CD14-positive monocyte (primary cell): ENCODE measurements around the gene DIPK1C. TPM values are rescaled to one million over a fixed set of nuclear protein-coding genes. Genes with fewer than 3 reads are reported as not detected.
A peak's percentile ranks its signal among the peaks of the same experiment; 100 is the strongest.

ENCODE experiments used
- DNase-seq, 3 donors: peaks; one replicate each; pipeline ENCODE4 v3.0.0-alpha.2; 2011 to 2022
- H2AFZ ChIP-seq: 2 replicates; pipeline ENCODE4 v1.6.0; 2012; ENCODE audit warnings: mild to moderate bottlenecking, low read depth, low read length, inconsistent platforms; ENCODE audit not compliant: insufficient read depth, poor library complexity, severe bottlenecking
- H3K27ac ChIP-seq, 2 donors: 1 replicate in 1 of 2; 2 replicates in 1 of 2; pipeline ENCODE4 v1.5.1; 2012 to 2013; ENCODE audit warnings: low read length in 2 of 2, control low read depth in 1 of 2, inconsistent platforms in 1 of 2, low read depth in 1 of 2, mild to moderate bottlenecking in 1 of 2
- H3K27me3 ChIP-seq, 2 donors: one replicate each; pipeline versions ENCODE4 v1.6.0 to v1.6.1; 2011 to 2013; ENCODE audit warnings: low read length in 2 of 2; ENCODE audit not compliant: control insufficient read depth in 2 of 2, insufficient read depth in 2 of 2
- H3K36me3 ChIP-seq, 2 donors: replicated peaks in 1 of 2; 1 replicate in 1 of 2; 2 replicates in 1 of 2; pipeline versions ENCODE4 v1.5.1 to v1.6.1; 2012 to 2013; ENCODE audit warnings: low read length in 2 of 2, control low read depth in 1 of 2, inconsistent platforms in 1 of 2, mild to moderate bottlenecking in 1 of 2; ENCODE audit not compliant: insufficient read depth in 2 of 2, control insufficient read depth in 1 of 2
- H3K4me1 ChIP-seq, 2 donors: 1 replicate in 1 of 2; 2 replicates in 1 of 2; pipeline versions ENCODE4 v1.5.1 to v1.6.1; 2012 to 2013; ENCODE audit warnings: low read length in 2 of 2, control low read depth in 1 of 2, inconsistent platforms in 1 of 2, mild to moderate bottlenecking in 1 of 2, moderate library complexity in 1 of 2; ENCODE audit not compliant: insufficient read depth in 2 of 2, control insufficient read depth in 1 of 2
- H3K4me2 ChIP-seq: replicated peaks from 2 replicates; pipeline ENCODE3; 2012; ENCODE audit warnings: low read length, moderate library complexity, mild to moderate bottlenecking; ENCODE audit not compliant: poor library complexity, severe bottlenecking; ENCODE audit errors: extremely low read depth
- H3K4me3 ChIP-seq, 3 experiments: fragments of 200-600 bp in 1 of 3; sonication (generic) in 1 of 3; replicated peaks in 1 of 3; 1 replicate in 2 of 3; 2 replicates in 1 of 3; pipeline ENCODE4 v1.5.1; 2011 to 2013; ENCODE audit warnings: low read length in 3 of 3, mild to moderate bottlenecking in 3 of 3, control low read depth in 2 of 3, low read depth in 2 of 3, inconsistent platforms in 1 of 3, moderate library complexity in 1 of 3
- H3K79me2 ChIP-seq: 2 replicates; pipeline ENCODE4 v1.6.0; 2012; ENCODE audit warnings: mild to moderate bottlenecking, control low read depth, inconsistent platforms, low read length, moderate library complexity; ENCODE audit not compliant: insufficient read depth
- H3K9ac ChIP-seq: 2 replicates; pipeline ENCODE4 v1.6.0; 2017; ENCODE audit warnings: low read length, mild to moderate bottlenecking; ENCODE audit not compliant: insufficient read depth, poor library complexity, severe bottlenecking
- H3K9me3 ChIP-seq, 2 donors: replicated peaks in 1 of 2; 1 replicate in 1 of 2; 2 replicates in 1 of 2; pipeline versions ENCODE4 v1.5.1 to v1.6.1; 2012 to 2013; ENCODE audit warnings: low read length in 2 of 2, control low read depth in 1 of 2; ENCODE audit not compliant: control insufficient read depth in 1 of 2, insufficient read depth in 1 of 2
- H4K20me1 ChIP-seq: 2 replicates; pipeline ENCODE4 v1.6.0; 2012; ENCODE audit warnings: mild to moderate bottlenecking, low read length, control low read depth, moderate library complexity; ENCODE audit not compliant: insufficient read depth
- H3K27ac Mint-ChIP-seq, 7 donors: one replicate each; pipeline ENCODE4 v1.8.0; 2020; ENCODE audit warnings: mild to moderate bottlenecking in 7 of 7, mixed read lengths in 7 of 7, moderate library complexity in 6 of 7, inconsistent platforms in 2 of 7
- H3K27me3 Mint-ChIP-seq, 3 donors: one replicate each; pipeline ENCODE4 v1.8.0; 2021 to 2022; ENCODE audit warnings: low read depth in 3 of 3, mild to moderate bottlenecking in 3 of 3, mixed read lengths in 3 of 3, moderate library complexity in 3 of 3, inconsistent platforms in 1 of 3
- H3K36me3 Mint-ChIP-seq, 2 donors: one replicate each; pipeline ENCODE4 v1.8.0; 2020; ENCODE audit warnings: mixed read lengths in 2 of 2, inconsistent platforms in 1 of 2, mild to moderate bottlenecking in 1 of 2
- H3K4me1 Mint-ChIP-seq: one replicate; pipeline ENCODE4 v1.8.0; 2020; ENCODE audit warnings: mild to moderate bottlenecking, mixed read lengths
- H3K4me3 Mint-ChIP-seq, 2 donors: one replicate each; pipeline ENCODE4 v1.8.0; 2020; ENCODE audit warnings: mild to moderate bottlenecking in 2 of 2, mixed read lengths in 2 of 2, moderate library complexity in 1 of 2
- H3K9me3 Mint-ChIP-seq, 7 donors: one replicate each; pipeline ENCODE4 v1.8.0; 2020 to 2022; ENCODE audit warnings: mixed read lengths in 7 of 7, mild to moderate bottlenecking in 6 of 7, moderate library complexity in 6 of 7, inconsistent platforms in 2 of 7
- WGBS: methylation state at CpG from one replicate; pipeline ENCODE4 v1.1.5; 2013; ENCODE audit warnings: missing lambda C conversion rate; ENCODE audit not compliant: insufficient coverage; 5-methylcytosine and 5-hydroxymethylcytosine counted together
- intact Hi-C, 2 donors: fragments of 100-400 bp; cut with micrococcal nuclease; formaldehyde crosslinking; loops; one replicate each; pipeline versions ENCODE4 v1.15.0 to v1.15.1; 2023
- polyA plus RNA-seq, 3 donors: library from polyadenylated mRNA; depleted of rRNA in 1 of 3; unstranded in 2 of 3; stranded (reverse) in 1 of 3; fragments of 300-500 nt in 2 of 3; fragments of >200 nt in 1 of 3; fragmentation: Illumina TruSeq in 2 of 3; gene quantifications; 1 replicate in 2 of 3; 2 replicates in 1 of 3; pipeline ENCODE4 v1.2.3, GENCODE V29; 2012 to 2021
- TF ChIP-seq, protein P1 (sequence below): fragments of 200-600 bp; IDR thresholded peaks from one replicate; pipeline ENCODE4 v1.8.0; 2022; ENCODE audit warnings: antibody characterized with exemption, mild to moderate bottlenecking

The DIPK1C gene
- polyA plus RNA-seq, 3 donors = not detected

DNA sequence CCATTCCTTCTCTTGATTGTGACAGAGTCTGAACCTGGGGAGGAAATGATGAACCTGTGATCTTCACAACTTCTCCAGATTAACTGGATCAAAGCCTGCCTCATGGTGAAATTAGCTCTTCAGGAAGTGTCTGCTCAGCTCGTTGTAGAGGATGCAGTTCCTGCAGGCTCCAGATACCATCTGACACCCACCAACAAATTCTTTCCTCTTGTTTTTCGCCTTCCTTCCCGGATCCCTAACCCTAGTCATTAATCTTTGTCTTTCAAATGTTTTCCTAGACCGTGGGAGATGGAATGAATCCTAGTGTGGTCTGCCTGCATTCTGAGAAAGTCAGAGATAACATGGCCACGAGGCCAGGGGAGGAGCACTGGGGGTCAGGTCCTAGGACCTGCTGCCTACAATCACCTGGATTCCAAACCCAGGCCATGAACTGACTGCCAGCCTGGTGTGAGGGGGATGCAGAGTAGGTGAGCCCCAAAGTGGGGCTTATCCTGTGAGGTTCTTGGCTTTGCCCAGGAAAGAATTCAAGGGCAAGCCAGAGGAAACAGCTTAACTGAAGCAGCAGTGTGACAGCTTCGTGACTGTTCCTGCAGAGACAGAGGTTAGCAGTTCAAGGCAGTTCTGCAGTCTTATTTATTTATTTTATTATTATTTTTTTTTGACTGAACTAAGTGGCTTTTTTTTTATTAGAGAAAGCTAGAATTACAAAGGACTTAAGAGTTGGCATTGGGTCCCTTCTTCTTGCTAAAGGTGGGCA, 67.8 kb downstream of the DIPK1C start:
- DNase-seq = peak in 1 of 3 donors; percentile 47
- no peak overlapping the region for H3K4me2 ChIP-seq
- no peaks in the 10 kb centered on the region for H3K9me3 ChIP-seq
- no peaks in the 10 kb centered on the region for H3K27me3 ChIP-seq
- no peaks in the 10 kb centered on the region for H4K20me1 ChIP-seq
- peaks cover 37 to 40% of the 10 kb centered on the region in 2 donors for H3K4me1 ChIP-seq
- Mint-ChIP-seq H3K4me1 (peaks cover 31% of the 10 kb centered on the region), H3K27me3 (peaks cover 0 to 6% (median 5%) of the 10 kb centered on the region in 3 donors), H3K4me3 (no peak overlapping the region), H3K36me3 (peaks cover 0 to 3% of the 10 kb centered on the region in 2 donors), H3K27ac (peak overlapping the region in 2 of 7 donors; percentile 16 to 48), H3K9me3 (peaks cover 0 to 5% (median 0%) of the 10 kb centered on the region in 7 donors)
- H3K9ac ChIP-seq = no peak overlapping the region
- H3K36me3 ChIP-seq = no peaks in the 10 kb centered on the region
- intact Hi-C loops = no loop called here
- H3K79me2 ChIP-seq = no peaks in the 10 kb centered on the region
- TF ChIP-seq, protein P1, sequence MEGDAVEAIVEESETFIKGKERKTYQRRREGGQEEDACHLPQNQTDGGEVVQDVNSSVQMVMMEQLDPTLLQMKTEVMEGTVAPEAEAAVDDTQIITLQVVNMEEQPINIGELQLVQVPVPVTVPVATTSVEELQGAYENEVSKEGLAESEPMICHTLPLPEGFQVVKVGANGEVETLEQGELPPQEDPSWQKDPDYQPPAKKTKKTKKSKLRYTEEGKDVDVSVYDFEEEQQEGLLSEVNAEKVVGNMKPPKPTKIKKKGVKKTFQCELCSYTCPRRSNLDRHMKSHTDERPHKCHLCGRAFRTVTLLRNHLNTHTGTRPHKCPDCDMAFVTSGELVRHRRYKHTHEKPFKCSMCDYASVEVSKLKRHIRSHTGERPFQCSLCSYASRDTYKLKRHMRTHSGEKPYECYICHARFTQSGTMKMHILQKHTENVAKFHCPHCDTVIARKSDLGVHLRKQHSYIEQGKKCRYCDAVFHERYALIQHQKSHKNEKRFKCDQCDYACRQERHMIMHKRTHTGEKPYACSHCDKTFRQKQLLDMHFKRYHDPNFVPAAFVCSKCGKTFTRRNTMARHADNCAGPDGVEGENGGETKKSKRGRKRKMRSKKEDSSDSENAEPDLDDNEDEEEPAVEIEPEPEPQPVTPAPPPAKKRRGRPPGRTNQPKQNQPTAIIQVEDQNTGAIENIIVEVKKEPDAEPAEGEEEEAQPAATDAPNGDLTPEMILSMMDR = no peak
- no peak overlapping the region for H2AFZ ChIP-seq
- WGBS = 50% methylated on average over 2 of the region's 6 CpGs
- no peak overlapping the region for H3K4me3 ChIP-seq
- no peak overlapping the region for H3K27ac ChIP-seq

GRCh38 chr18:74388227-74388626, 68.9 kb downstream of the DIPK1C start:
- TF ChIP-seq, protein P1 = no peak

More at GRCh38 chr18:74388227-74388626, 68.9 kb downstream of the DIPK1C start:
- Histone ChIP-seq H3K4me2 (no peak overlapping the region), H3K79me2 (no peaks in the 10 kb centered on the region), H3K9ac (no peak overlapping the region), H3K9me3 (no peaks in the 10 kb centered on the region), H3K4me1 (peaks cover 37 to 40% of the 10 kb centered on the region in 2 donors), H2AFZ (no peak overlapping the region), H3K27me3 (no peaks in the 10 kb centered on the region), H3K4me3 (no peak overlapping the region), H3K36me3 (no peaks in the 10 kb centered on the region), H3K27ac (no peak overlapping the region), H4K20me1 (no peaks in the 10 kb centered on the region)
- Mint-ChIP-seq H3K9me3 (peaks cover 0 to 5% (median 0%) of the 10 kb centered on the region in 7 donors), H3K4me1 (peaks cover 31% of the 10 kb centered on the region), H3K4me3 (no peak overlapping the region), H3K27ac (peak overlapping the region in 1 of 7 donors; percentile 40), H3K27me3 (peaks cover 0 to 3% (median 0%) of the 10 kb centered on the region in 3 donors), H3K36me3 (peaks cover 0 to 3% of the 10 kb centered on the region in 2 donors)
- intact Hi-C loops = no loop called here
- 92% methylated on average over 1 of the region's 1 CpG for whole genome bisulfite sequencing
- DNase-seq = no peak
